Heart left ventricle (tissue), 13 donors: ENCODE data around the gene ST3GAL5.

Experiments
- POLR2A ChIP-seq, 2 donors: fragments of 450-650 bp; IDR thresholded peaks; one replicate each; pipeline ENCODE4 v1.6.1; 2017; ENCODE audit warnings: antibody characterized with exemption in 2 of 2, mild to moderate bottlenecking in 2 of 2, moderate library complexity in 2 of 2
- TF ChIP-seq, protein P1 (sequence below), 12 donors: fragments of 200-600 bp; sonication (generic) in 4 of 12; IDR thresholded peaks; one replicate each; pipeline versions ENCODE4 v1.5.0 to v1.8.0; 2018 to 2022; ENCODE audit warnings: antibody characterized with exemption in 12 of 12, mild to moderate bottlenecking in 5 of 12
- donor health status: ischemic (EF 13 %, LVEDD 7.1; RV severe dilation, severe dysfunction).
- donor health status: DM: no; HTN: yes; CAD: no.
- donor health status: DM: no; HTN: no; CAD: no.
- donor health status: ischemic (EF 25% LVEDD 6.9; RV normal size, moderate dysfunction).
- donor health status: ischemic (EF 25% LVEDD 5.7; RV mildly dilated, moderate dysfunction).
- donor health status: ischemic (EF 35%, LVEDD 5.7; RV mildly dilated, moderate dysfunction).
- donor health status: nonischemic (EF 11% LVEDD 7.7; RV severe dilation, severe dysfunction).
- donor health status: DM: yes; HTN: yes; CAD: no.
- donor health status: PGD.
- donor health status: ischemic (EF 29% LVEDD 5.4; RV normal size, mild dysfunction).
- donor health status: nonischemic (EF 23%, LVEDD 6.1; RV moderate dilation, normal function).

- TF ChIP-seq, protein P1, sequence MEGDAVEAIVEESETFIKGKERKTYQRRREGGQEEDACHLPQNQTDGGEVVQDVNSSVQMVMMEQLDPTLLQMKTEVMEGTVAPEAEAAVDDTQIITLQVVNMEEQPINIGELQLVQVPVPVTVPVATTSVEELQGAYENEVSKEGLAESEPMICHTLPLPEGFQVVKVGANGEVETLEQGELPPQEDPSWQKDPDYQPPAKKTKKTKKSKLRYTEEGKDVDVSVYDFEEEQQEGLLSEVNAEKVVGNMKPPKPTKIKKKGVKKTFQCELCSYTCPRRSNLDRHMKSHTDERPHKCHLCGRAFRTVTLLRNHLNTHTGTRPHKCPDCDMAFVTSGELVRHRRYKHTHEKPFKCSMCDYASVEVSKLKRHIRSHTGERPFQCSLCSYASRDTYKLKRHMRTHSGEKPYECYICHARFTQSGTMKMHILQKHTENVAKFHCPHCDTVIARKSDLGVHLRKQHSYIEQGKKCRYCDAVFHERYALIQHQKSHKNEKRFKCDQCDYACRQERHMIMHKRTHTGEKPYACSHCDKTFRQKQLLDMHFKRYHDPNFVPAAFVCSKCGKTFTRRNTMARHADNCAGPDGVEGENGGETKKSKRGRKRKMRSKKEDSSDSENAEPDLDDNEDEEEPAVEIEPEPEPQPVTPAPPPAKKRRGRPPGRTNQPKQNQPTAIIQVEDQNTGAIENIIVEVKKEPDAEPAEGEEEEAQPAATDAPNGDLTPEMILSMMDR (IDR thresholded peaks at IDR 0.05): no peak
- no peak for TF ChIP-seq POLR2A (IDR thresholded peaks at IDR 0.05)
Measured at GRCh38 chr2:85822766-85823165, 66.0 kb downstream of the ST3GAL5 start.
